Liver (tissue), 9 donors: ENCODE measurements around the gene TRMT5. TPM values are rescaled to one million over a fixed set of nuclear protein-coding genes. Genes with fewer than 3 reads are reported as not detected.

Experiments
- DNase-seq: peaks from one replicate; pipeline ENCODE4 v3.0.0-alpha.2; 2017; ENCODE audit warnings: low spot score
- H3K27ac ChIP-seq, 2 donors: one replicate each; pipeline ENCODE4 v1.7.0; 2013; ENCODE audit warnings: inconsistent platforms in 2 of 2, low read length in 2 of 2, control low read depth in 1 of 2, low read depth in 1 of 2, mild to moderate bottlenecking in 1 of 2
- H3K27me3 ChIP-seq, 4 donors: one replicate each; pipeline versions ENCODE4 v1.6.1 to v1.7.0; 2013; ENCODE audit warnings: low read length in 3 of 4, inconsistent platforms in 1 of 4, mild to moderate bottlenecking in 1 of 4, moderate library complexity in 1 of 4; ENCODE audit not compliant: control insufficient read depth in 4 of 4, insufficient read depth in 4 of 4
- H3K36me3 ChIP-seq, 4 donors: one replicate each; pipeline versions ENCODE4 v1.6.1 to v1.7.0; 2013; ENCODE audit warnings: low read length in 3 of 4, mild to moderate bottlenecking in 3 of 4, low read depth in 1 of 4, moderate library complexity in 1 of 4; ENCODE audit not compliant: control insufficient read depth in 4 of 4, insufficient read depth in 3 of 4
- H3K4me1 ChIP-seq, 4 donors: one replicate each; pipeline versions ENCODE4 v1.6.1 to v1.7.0; 2013; ENCODE audit warnings: low read length in 3 of 4, mild to moderate bottlenecking in 3 of 4, moderate library complexity in 1 of 4; ENCODE audit not compliant: control insufficient read depth in 4 of 4, insufficient read depth in 4 of 4
- H3K4me3 ChIP-seq, 3 donors: one replicate each; pipeline versions ENCODE4 v1.6.1 to v1.7.0; 2013; ENCODE audit warnings: low read length in 3 of 3, control low read depth in 1 of 3, low read depth in 1 of 3, mild to moderate bottlenecking in 1 of 3
- H3K9ac ChIP-seq, 2 donors: one replicate each; pipeline ENCODE4 v1.7.0; 2013; ENCODE audit warnings: low read length in 2 of 2, mild to moderate bottlenecking in 2 of 2, moderate library complexity in 2 of 2, control low read depth in 1 of 2, low read depth in 1 of 2
- H3K9me3 ChIP-seq, 4 donors: one replicate each; pipeline versions ENCODE4 v1.6.1 to v1.7.0; 2013; ENCODE audit warnings: low read length in 3 of 4; ENCODE audit not compliant: control insufficient read depth in 4 of 4
- ATF3 ChIP-seq: IDR thresholded peaks from 2 replicates; pipeline ENCODE4 v1.6.1; 2016; ENCODE audit warnings: antibody characterized with exemption
- EGR1 ChIP-seq, 2 donors: IDR thresholded peaks; 2 replicates each; pipeline ENCODE4 v1.6.1; 2016 to 2018; ENCODE audit warnings: antibody characterized with exemption in 2 of 2, low read depth in 2 of 2
- FOXA1 ChIP-seq: IDR thresholded peaks from 2 replicates; pipeline ENCODE4 v1.6.1; 2016; ENCODE audit warnings: antibody characterized with exemption
- FOXA2 ChIP-seq: IDR thresholded peaks from 2 replicates; pipeline ENCODE4 v1.6.1; 2016; ENCODE audit warnings: antibody characterized with exemption
- GABPA ChIP-seq, 2 donors: IDR thresholded peaks in 1 of 2; conservative IDR thresholded peaks in 1 of 2; 2 replicates each; pipeline ENCODE4 v1.6.1; 2016; ENCODE audit warnings: antibody characterized with exemption in 2 of 2, mild to moderate bottlenecking in 1 of 2, moderate library complexity in 1 of 2
- HNF4A ChIP-seq, 2 donors: conservative IDR thresholded peaks; 2 replicates each; pipeline ENCODE4 v1.6.1; 2016; ENCODE audit warnings: antibody characterized with exemption in 2 of 2, mild to moderate bottlenecking in 2 of 2
- JUND ChIP-seq, 2 donors: IDR thresholded peaks; 2 replicates each; pipeline ENCODE4 v1.6.1; 2016; ENCODE audit warnings: antibody characterized with exemption in 2 of 2
- NR2F2 ChIP-seq: IDR thresholded peaks from 2 replicates; pipeline ENCODE4 v1.6.1; 2016; ENCODE audit warnings: antibody characterized with exemption
- RAD21 ChIP-seq, 2 donors: IDR thresholded peaks; 2 replicates each; pipeline ENCODE4 v1.6.1; 2016; ENCODE audit warnings: antibody characterized with exemption in 2 of 2, mild to moderate bottlenecking in 2 of 2
- RXRA ChIP-seq, 2 donors: IDR thresholded peaks; 2 replicates each; pipeline ENCODE4 v1.6.1; 2017 to 2018; ENCODE audit warnings: antibody characterized with exemption in 2 of 2, mild to moderate bottlenecking in 1 of 2
- SP1 ChIP-seq: IDR thresholded peaks from 2 replicates; pipeline ENCODE4 v1.6.1; 2018; ENCODE audit warnings: antibody characterized with exemption, mild to moderate bottlenecking
- TAF1 ChIP-seq: conservative IDR thresholded peaks from 2 replicates; pipeline ENCODE4 v1.6.1; 2016; ENCODE audit warnings: antibody characterized with exemption, mild to moderate bottlenecking
- YY1 ChIP-seq: IDR thresholded peaks from 2 replicates; pipeline ENCODE4 v1.6.1; 2016; ENCODE audit warnings: antibody characterized with exemption, mild to moderate bottlenecking
- WGBS: extraction: QIAGEN DNeasy Blood & Tissue Kit; methylation state at CpG from one replicate; pipeline ENCODE4 v1.1.7; 2013; 5-methylcytosine and 5-hydroxymethylcytosine counted together
- polyA plus RNA-seq, 2 donors: library from polyadenylated mRNA; stranded (reverse) in 1 of 2; unstranded in 1 of 2; fragments of 200-250 nt in 1 of 2; fragments of >200 nt in 1 of 2; fragmentation: Nextera tagmentation in 1 of 2; extraction: Ambion mirVana in 1 of 2; gene quantifications; one replicate each; pipeline versions ENCODE4 v1.2.1 to v1.2.3, GENCODE V29; 2013 to 2015
- total RNA-seq, 2 donors: library from RNA; depleted of rRNA; stranded (reverse); fragments of >200 nt; gene quantifications; one replicate each; pipeline ENCODE4 v1.2.3, GENCODE V29; 2014
- TF ChIP-seq, protein P1 (sequence below): IDR thresholded peaks from 2 replicates; pipeline ENCODE4 v1.6.1; 2016; ENCODE audit warnings: antibody characterized with exemption
- TF ChIP-seq, protein P2 (sequence below): IDR thresholded peaks from 2 replicates; pipeline ENCODE4 v1.6.1; 2016; ENCODE audit warnings: antibody characterized with exemption, mild to moderate bottlenecking
- TF ChIP-seq, protein P3 (sequence below): IDR thresholded peaks from 2 replicates; pipeline ENCODE4 v1.6.1; 2016; ENCODE audit warnings: antibody characterized with exemption
- TF ChIP-seq, protein P4 (sequence below): fragments of 150-350 bp; IDR thresholded peaks from 2 replicates; pipeline ENCODE4 v1.5.1; 2017; ENCODE audit warnings: improper control_type of control experiment, low read depth, low read length; ENCODE audit not compliant: missing input control
- donor health status: healthy.
- donor health status: healthy.
- donor health status: healthy.
- donor health status: healthy.
- donor health status: healthy.

The TRMT5 gene
- total and polyA plus RNA-seq, 4 donors, result 2.6 to 6.3 (median 4.3) TPM

- DNase-seq, result no peak
- 95% methylated on average over 9 of the region's 9 CpGs for WGBS
Measured at GRCh38 chr14:60998617-60999016, 17.7 kb upstream of the TRMT5 start.

GRCh38 chr14:60989599-60989998 lies 8.7 kb upstream of the TRMT5 start:
- 89% methylated on average over 2 of the region's 2 CpGs for WGBS
- Histone ChIP-seq H3K9ac (no peak overlapping the region), H3K36me3 (peaks cover 0 to 9% (median 4%) of the 10 kb centered on the region in 4 donors), H3K4me3 (no peak overlapping the region), H3K9me3 (no peaks in the 10 kb centered on the region), H3K27ac (no peak overlapping the region), H3K27me3 (no peaks in the 10 kb centered on the region), H3K4me1 (no peaks in the 10 kb centered on the region)
- DNase-seq, result no peak
- no peak for TF ChIP-seq RXRA (IDR thresholded peaks at IDR 0.05)
- TF ChIP-seq, protein P1, sequence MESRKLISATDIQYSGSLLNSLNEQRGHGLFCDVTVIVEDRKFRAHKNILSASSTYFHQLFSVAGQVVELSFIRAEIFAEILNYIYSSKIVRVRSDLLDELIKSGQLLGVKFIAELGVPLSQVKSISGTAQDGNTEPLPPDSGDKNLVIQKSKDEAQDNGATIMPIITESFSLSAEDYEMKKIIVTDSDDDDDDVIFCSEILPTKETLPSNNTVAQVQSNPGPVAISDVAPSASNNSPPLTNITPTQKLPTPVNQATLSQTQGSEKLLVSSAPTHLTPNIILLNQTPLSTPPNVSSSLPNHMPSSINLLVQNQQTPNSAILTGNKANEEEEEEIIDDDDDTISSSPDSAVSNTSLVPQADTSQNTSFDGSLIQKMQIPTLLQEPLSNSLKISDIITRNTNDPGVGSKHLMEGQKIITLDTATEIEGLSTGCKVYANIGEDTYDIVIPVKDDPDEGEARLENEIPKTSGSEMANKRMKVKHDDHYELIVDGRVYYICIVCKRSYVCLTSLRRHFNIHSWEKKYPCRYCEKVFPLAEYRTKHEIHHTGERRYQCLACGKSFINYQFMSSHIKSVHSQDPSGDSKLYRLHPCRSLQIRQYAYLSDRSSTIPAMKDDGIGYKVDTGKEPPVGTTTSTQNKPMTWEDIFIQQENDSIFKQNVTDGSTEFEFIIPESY, result no peak
- no peak for TF ChIP-seq FOXA2
- TF ChIP-seq HNF4A (conservative IDR thresholded peaks at IDR 0.05), result no peak
- TF ChIP-seq EGR1 (IDR thresholded peaks at IDR 0.05; ENCODE audit: low read depth in 2 of 2), result no peak
- no peak for TF ChIP-seq SP1
- no peak for TF ChIP-seq ATF3
- TF ChIP-seq, protein P2, sequence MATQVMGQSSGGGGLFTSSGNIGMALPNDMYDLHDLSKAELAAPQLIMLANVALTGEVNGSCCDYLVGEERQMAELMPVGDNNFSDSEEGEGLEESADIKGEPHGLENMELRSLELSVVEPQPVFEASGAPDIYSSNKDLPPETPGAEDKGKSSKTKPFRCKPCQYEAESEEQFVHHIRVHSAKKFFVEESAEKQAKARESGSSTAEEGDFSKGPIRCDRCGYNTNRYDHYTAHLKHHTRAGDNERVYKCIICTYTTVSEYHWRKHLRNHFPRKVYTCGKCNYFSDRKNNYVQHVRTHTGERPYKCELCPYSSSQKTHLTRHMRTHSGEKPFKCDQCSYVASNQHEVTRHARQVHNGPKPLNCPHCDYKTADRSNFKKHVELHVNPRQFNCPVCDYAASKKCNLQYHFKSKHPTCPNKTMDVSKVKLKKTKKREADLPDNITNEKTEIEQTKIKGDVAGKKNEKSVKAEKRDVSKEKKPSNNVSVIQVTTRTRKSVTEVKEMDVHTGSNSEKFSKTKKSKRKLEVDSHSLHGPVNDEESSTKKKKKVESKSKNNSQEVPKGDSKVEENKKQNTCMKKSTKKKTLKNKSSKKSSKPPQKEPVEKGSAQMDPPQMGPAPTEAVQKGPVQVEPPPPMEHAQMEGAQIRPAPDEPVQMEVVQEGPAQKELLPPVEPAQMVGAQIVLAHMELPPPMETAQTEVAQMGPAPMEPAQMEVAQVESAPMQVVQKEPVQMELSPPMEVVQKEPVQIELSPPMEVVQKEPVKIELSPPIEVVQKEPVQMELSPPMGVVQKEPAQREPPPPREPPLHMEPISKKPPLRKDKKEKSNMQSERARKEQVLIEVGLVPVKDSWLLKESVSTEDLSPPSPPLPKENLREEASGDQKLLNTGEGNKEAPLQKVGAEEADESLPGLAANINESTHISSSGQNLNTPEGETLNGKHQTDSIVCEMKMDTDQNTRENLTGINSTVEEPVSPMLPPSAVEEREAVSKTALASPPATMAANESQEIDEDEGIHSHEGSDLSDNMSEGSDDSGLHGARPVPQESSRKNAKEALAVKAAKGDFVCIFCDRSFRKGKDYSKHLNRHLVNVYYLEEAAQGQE, result no peak
- TF ChIP-seq TAF1, result no peak
- TF ChIP-seq NR2F2, result no peak
- TF ChIP-seq, protein P3, sequence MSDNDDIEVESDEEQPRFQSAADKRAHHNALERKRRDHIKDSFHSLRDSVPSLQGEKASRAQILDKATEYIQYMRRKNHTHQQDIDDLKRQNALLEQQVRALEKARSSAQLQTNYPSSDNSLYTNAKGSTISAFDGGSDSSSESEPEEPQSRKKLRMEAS, result no peak
- no peak for TF ChIP-seq FOXA1
- no peak for TF ChIP-seq YY1

More at GRCh38 chr14:60998617-60999016, 17.7 kb upstream of the TRMT5 start:
- H3K27me3 ChIP-seq, result no peaks in the 10 kb centered on the region
- no peak overlapping the region for H3K9ac ChIP-seq
- H3K27ac ChIP-seq, result no peak overlapping the region
- no peaks in the 10 kb centered on the region for H3K4me1 ChIP-seq
- H3K4me3 ChIP-seq, result no peak overlapping the region
- no peaks in the 10 kb centered on the region for H3K36me3 ChIP-seq
- H3K9me3 ChIP-seq, result no peaks in the 10 kb centered on the region
- TF ChIP-seq HNF4A (conservative IDR thresholded peaks at IDR 0.05), result no peak
- TF ChIP-seq FOXA2, result no peak
- TF ChIP-seq, protein P4, sequence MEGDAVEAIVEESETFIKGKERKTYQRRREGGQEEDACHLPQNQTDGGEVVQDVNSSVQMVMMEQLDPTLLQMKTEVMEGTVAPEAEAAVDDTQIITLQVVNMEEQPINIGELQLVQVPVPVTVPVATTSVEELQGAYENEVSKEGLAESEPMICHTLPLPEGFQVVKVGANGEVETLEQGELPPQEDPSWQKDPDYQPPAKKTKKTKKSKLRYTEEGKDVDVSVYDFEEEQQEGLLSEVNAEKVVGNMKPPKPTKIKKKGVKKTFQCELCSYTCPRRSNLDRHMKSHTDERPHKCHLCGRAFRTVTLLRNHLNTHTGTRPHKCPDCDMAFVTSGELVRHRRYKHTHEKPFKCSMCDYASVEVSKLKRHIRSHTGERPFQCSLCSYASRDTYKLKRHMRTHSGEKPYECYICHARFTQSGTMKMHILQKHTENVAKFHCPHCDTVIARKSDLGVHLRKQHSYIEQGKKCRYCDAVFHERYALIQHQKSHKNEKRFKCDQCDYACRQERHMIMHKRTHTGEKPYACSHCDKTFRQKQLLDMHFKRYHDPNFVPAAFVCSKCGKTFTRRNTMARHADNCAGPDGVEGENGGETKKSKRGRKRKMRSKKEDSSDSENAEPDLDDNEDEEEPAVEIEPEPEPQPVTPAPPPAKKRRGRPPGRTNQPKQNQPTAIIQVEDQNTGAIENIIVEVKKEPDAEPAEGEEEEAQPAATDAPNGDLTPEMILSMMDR, result no peak
- TF ChIP-seq ATF3, result no peak
- TF ChIP-seq, protein P1, result no peak
- TF ChIP-seq GABPA (IDR thresholded peaks at IDR 0.05 in 1 of 2, conservative IDR thresholded peaks at IDR 0.05 in 1 of 2), result no peak
- no peak for TF ChIP-seq JUND (IDR thresholded peaks at IDR 0.05)
- no peak for TF ChIP-seq RAD21 (IDR thresholded peaks at IDR 0.05)
